Measurements from ENCODE around the gene IL1RAPL2. TPM values are rescaled to one million over a fixed set of nuclear protein-coding genes. Genes with fewer than 3 reads are reported as not detected.

The IL1RAPL2 gene
- total RNA-seq, 1 experiment from 2014 or later, result not detected

GRCh38 chrX:105116486-105116885 lies 550.5 kb downstream of the IL1RAPL2 start:
- CTCF ChIA-PET, result no interaction called here
- H3K27ac ChIP-seq (ENCODE audit: low read length), result no peak overlapping the region
- ATAC-seq (no peak), DNase-seq (ENCODE audit: low read depth, low spot score) (no peak)
- BruUV-seq (replicated peaks), result no TSS peak
- H3K27me3 ChIP-seq (ENCODE audit: control insufficient read depth, insufficient read depth, low read length), result no peaks in the 10 kb centered on the region
- intact Hi-C loops (cut with micrococcal nuclease; ENCODE audit: unreplicated experiment), result no loop called here
- in situ Hi-C loops (cut with HindIII; ENCODE audit: low pct_unique_long_range_greater_than_20kb, low sequenced_read_pairs), result no loop called here
- no peaks in the 10 kb centered on the region for H3K4me1 ChIP-seq (ENCODE audit: control insufficient read depth, insufficient read depth, low read length)
- TF ChIP-seq TCF7L2 (IDR thresholded peaks at IDR 0.05; ENCODE audit: low read depth, low read length), result no peak
- no peak for TF ChIP-seq CTCF (IDR thresholded peaks at IDR 0.05)
- TF ChIP-seq SIN3A (IDR thresholded peaks at IDR 0.05; ENCODE audit: borderline replicate concordance, insufficient read depth, low read depth, low read length), result no peak
- TF ChIP-seq REST (IDR thresholded peaks at IDR 0.05; ENCODE audit: insufficient read depth in 1 of 2, low read depth in 2 of 2, low read length in 1 of 2), result no peak
- TF ChIP-seq POLR2AphosphoS5 (IDR thresholded peaks at IDR 0.05; ENCODE audit: low read depth, low read length), result no peak
- no peaks in the 10 kb centered on the region for H3K36me3 ChIP-seq (ENCODE audit: control insufficient read depth, insufficient read depth, low read length)
- no peak overlapping the region for H3K4me3 ChIP-seq (ENCODE audit: low read depth in 2 of 2, low read length in 2 of 2)
- H3K9me3 ChIP-seq (ENCODE audit: control insufficient read depth, insufficient read depth, low read depth, low read length), result no peaks in the 10 kb centered on the region
- POLR2A ChIA-PET, result no interaction called here

- Histone ChIP-seq H3K27me3 (ENCODE audit: control insufficient read depth, insufficient read depth, low read length) (no peaks in the 10 kb centered on the region), H3K9me3 (ENCODE audit: control insufficient read depth, insufficient read depth, low read depth, low read length) (no peaks in the 10 kb centered on the region), H3K36me3 (ENCODE audit: control insufficient read depth, insufficient read depth, low read length) (no peaks in the 10 kb centered on the region), H3K27ac (ENCODE audit: low read length) (no peak overlapping the region), H3K4me1 (ENCODE audit: control insufficient read depth, insufficient read depth, low read length) (no peaks in the 10 kb centered on the region), H3K4me3 (ENCODE audit: low read depth in 2 of 2, low read length in 2 of 2) (no peak overlapping the region)
- ATAC-seq, result no peak
- in situ Hi-C loops (cut with HindIII; ENCODE audit: low pct_unique_long_range_greater_than_20kb, low sequenced_read_pairs) (no loop called here), intact Hi-C loops (cut with micrococcal nuclease; ENCODE audit: unreplicated experiment) (no loop called here)
- TF ChIP-seq CTCF (IDR thresholded peaks at IDR 0.05) (no peak), SIN3A (IDR thresholded peaks at IDR 0.05; ENCODE audit: borderline replicate concordance, insufficient read depth, low read depth, low read length) (no peak), POLR2AphosphoS5 (IDR thresholded peaks at IDR 0.05; ENCODE audit: low read depth, low read length) (no peak), TCF7L2 (IDR thresholded peaks at IDR 0.05; ENCODE audit: low read depth, low read length) (no peak)
- no TSS peak for BruUV-seq (replicated peaks)
- CTCF ChIA-PET, result no interaction called here
- DNase-seq (ENCODE audit: low read depth, low spot score), result no peak
- POLR2A ChIA-PET, result no interaction called here
Measured at GRCh38 chrX:105117621-105118020, 551.6 kb downstream of the IL1RAPL2 start.
